ENCODE measurements around the gene FCF1.

Gene FCF1

GRCh38 chr14:74784634-74785033 lies 71.7 kb downstream of the FCF1 start:
- no peak for TF ChIP-seq CTCF (IDR thresholded peaks at IDR 0.05; ENCODE audit: borderline replicate concordance, extremely low read depth, low read length, poor library complexity, severe bottlenecking)
- TF ChIP-seq EZH2 (IDR thresholded peaks at IDR 0.05; ENCODE audit: borderline replicate concordance, low read depth, low read length, severe bottlenecking): no peak
- Histone ChIP-seq H3K9me3 (ENCODE audit: insufficient read depth, low read length, severe bottlenecking) (no peaks in the 10 kb centered on the region), H3K27ac (ENCODE audit: low read length) (no peak overlapping the region), H3K79me2 (ENCODE audit: insufficient read depth, low read length) (peaks cover 75% of the 10 kb centered on the region), H3K4me2 (ENCODE audit: insufficient read depth, low read length) (no peak overlapping the region), H2AFZ (ENCODE audit: low read depth, low read length) (no peak overlapping the region), H3K27me3 (ENCODE audit: insufficient read depth, low read length, poor library complexity) (no peaks in the 10 kb centered on the region), H3K4me3 (ENCODE audit: low read depth in 1 of 2, low read length in 2 of 2) (no peak overlapping the region), H4K20me1 (ENCODE audit: insufficient read depth, low read length) (peaks cover 16% of the 10 kb centered on the region; the same call in 1 of the 2 replicates), H3K4me1 (ENCODE audit: insufficient read depth, low read length) (no peaks in the 10 kb centered on the region), H3K36me3 (ENCODE audit: insufficient read depth, low read length) (peaks cover 87% of the 10 kb centered on the region), H3K9ac (ENCODE audit: low read depth, low read length) (no peak overlapping the region)
- DNase-seq: no peak
- ATAC-seq (ENCODE audit: insufficient read depth, low read depth): peak; percentile 52; the same call in 1 of the 3 replicates

GRCh38 chr14:74785056-74785613 lies 72.2 kb downstream of the FCF1 start:
- Histone ChIP-seq H3K9me3 (ENCODE audit: insufficient read depth, low read length, severe bottlenecking) (no peaks in the 10 kb centered on the region), H3K9ac (ENCODE audit: low read depth, low read length) (no peak overlapping the region), H2AFZ (ENCODE audit: low read depth, low read length) (no peak overlapping the region), H3K4me1 (ENCODE audit: insufficient read depth, low read length) (no peaks in the 10 kb centered on the region), H3K4me2 (ENCODE audit: insufficient read depth, low read length) (no peak overlapping the region), H4K20me1 (ENCODE audit: insufficient read depth, low read length) (peaks cover 20% of the 10 kb centered on the region; the same call in 1 of the 2 replicates), H3K27ac (ENCODE audit: low read length) (no peak overlapping the region), H3K79me2 (ENCODE audit: insufficient read depth, low read length) (peaks cover 80% of the 10 kb centered on the region), H3K27me3 (ENCODE audit: insufficient read depth, low read length, poor library complexity) (no peaks in the 10 kb centered on the region), H3K36me3 (ENCODE audit: insufficient read depth, low read length) (peaks cover 82% of the 10 kb centered on the region), H3K4me3 (ENCODE audit: low read depth in 1 of 2, low read length in 2 of 2) (no peak overlapping the region)
- TF ChIP-seq CTCF (IDR thresholded peaks at IDR 0.05; ENCODE audit: borderline replicate concordance, extremely low read depth, low read length, poor library complexity, severe bottlenecking) (no peak), EZH2 (IDR thresholded peaks at IDR 0.05; ENCODE audit: borderline replicate concordance, low read depth, low read length, severe bottlenecking) (no peak)
- DNase-seq (no peak), ATAC-seq (ENCODE audit: insufficient read depth, low read depth) (no peak)

GRCh38 chr14:74786796-74787315 lies 73.9 kb downstream of the FCF1 start:
- Histone ChIP-seq H3K9me3 (ENCODE audit: insufficient read depth, low read length, severe bottlenecking) (no peaks in the 10 kb centered on the region), H3K9ac (ENCODE audit: low read depth, low read length) (no peak overlapping the region), H3K27me3 (ENCODE audit: insufficient read depth, low read length, poor library complexity) (no peaks in the 10 kb centered on the region), H2AFZ (ENCODE audit: low read depth, low read length) (no peak overlapping the region), H4K20me1 (ENCODE audit: insufficient read depth, low read length) (peaks cover 16% of the 10 kb centered on the region; the same call in 1 of the 2 replicates), H3K79me2 (ENCODE audit: insufficient read depth, low read length) (peaks cover 85% of the 10 kb centered on the region), H3K27ac (ENCODE audit: low read length) (no peak overlapping the region), H3K4me1 (ENCODE audit: insufficient read depth, low read length) (no peaks in the 10 kb centered on the region), H3K4me2 (ENCODE audit: insufficient read depth, low read length) (no peak overlapping the region), H3K4me3 (ENCODE audit: low read depth in 1 of 2, low read length in 2 of 2) (no peak overlapping the region), H3K36me3 (ENCODE audit: insufficient read depth, low read length) (peaks cover 78% of the 10 kb centered on the region)
- ATAC-seq (ENCODE audit: insufficient read depth, low read depth) (no peak), DNase-seq (no peak)
- TF ChIP-seq EZH2 (IDR thresholded peaks at IDR 0.05; ENCODE audit: borderline replicate concordance, low read depth, low read length, severe bottlenecking) (no peak), CTCF (IDR thresholded peaks at IDR 0.05; ENCODE audit: borderline replicate concordance, extremely low read depth, low read length, poor library complexity, severe bottlenecking) (no peak)
